GM12864 (cell line): Measurements from ENCODE around the gene CLECL1.
A peak's percentile ranks its signal among the peaks of the same experiment; 100 is the strongest.

Source experiments
- DNase-seq: peaks from one replicate; pipeline ENCODE4 v3.0.0-alpha.2; 2011; ENCODE audit warnings: low read depth
- H3K4me3 ChIP-seq: 2 replicates; pipeline ENCODE4 v1.5.1; 2011; ENCODE audit warnings: mild to moderate bottlenecking, low read depth, low read length, control low read depth
- TF ChIP-seq, protein P1 (sequence below): IDR thresholded peaks from 2 replicates; pipeline ENCODE4 v1.5.1; 2011; ENCODE audit warnings: low read depth, mild to moderate bottlenecking, moderate library complexity, low read length, control low read depth, inconsistent platforms; ENCODE audit errors: missing control alignments

The CLECL1 gene

DNA sequence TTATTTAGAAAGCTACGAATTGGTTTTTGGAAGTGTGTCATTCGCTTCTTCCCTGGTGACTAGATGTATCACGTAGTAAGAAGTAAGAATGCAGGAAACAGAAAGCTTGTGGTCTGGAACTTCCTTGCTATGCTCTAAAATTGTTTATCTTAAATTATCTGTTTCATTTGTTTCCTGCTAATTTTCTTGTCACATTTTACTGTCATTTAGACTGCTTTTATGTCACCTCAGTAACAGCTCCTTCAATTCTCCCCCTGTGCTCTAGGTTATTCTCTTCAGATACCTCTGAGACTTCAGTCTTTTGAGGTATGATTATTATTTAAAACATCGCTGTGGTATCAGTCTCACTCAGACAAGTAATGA lies 28.5 kb upstream of the CLECL1 start:
- no peak for DNase-seq
- H3K4me3 ChIP-seq: no peak overlapping the region; the same call in 1 of the 2 replicates

DNA sequence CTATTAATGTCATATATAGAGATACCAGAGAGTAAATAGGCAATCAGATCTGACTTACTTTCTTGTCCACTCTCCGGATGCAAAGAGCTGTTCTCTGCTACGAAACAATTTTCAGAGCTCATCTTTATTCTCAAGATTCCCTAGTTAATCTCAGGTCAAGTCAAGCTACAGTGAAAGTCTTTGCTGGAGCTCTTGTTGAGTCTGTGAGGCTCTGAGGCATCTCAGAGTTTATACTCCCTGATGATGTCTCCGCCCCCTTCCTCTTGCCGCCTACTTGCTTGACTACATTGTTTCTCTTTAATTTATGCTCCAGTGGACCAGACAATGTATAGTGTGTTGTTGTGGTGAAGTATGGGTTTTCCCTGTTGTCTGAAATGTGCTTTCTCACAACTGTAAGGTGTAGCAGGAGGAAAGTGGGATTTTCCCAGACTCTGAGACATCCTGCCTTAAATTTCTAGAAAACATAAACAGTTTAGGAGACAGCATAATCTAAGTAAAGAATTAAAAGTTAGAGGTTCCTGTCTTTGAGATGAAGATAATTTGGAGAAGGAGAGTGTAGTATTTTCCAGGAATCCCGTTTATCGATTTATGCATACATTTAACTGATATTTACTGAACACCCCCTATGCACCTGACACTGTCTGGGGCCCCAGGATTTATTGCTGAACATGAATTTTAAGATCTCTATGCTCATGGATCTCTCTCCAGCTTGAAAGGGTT lies 28.0 kb upstream of the CLECL1 start, which contains the start of gene CD69:
Gene CD69 (minus strand): TSS at position 203 of the 720 bp plus-strand sequence. CDS start 81 bp downstream, at position 122.
- TF ChIP-seq, protein P1, sequence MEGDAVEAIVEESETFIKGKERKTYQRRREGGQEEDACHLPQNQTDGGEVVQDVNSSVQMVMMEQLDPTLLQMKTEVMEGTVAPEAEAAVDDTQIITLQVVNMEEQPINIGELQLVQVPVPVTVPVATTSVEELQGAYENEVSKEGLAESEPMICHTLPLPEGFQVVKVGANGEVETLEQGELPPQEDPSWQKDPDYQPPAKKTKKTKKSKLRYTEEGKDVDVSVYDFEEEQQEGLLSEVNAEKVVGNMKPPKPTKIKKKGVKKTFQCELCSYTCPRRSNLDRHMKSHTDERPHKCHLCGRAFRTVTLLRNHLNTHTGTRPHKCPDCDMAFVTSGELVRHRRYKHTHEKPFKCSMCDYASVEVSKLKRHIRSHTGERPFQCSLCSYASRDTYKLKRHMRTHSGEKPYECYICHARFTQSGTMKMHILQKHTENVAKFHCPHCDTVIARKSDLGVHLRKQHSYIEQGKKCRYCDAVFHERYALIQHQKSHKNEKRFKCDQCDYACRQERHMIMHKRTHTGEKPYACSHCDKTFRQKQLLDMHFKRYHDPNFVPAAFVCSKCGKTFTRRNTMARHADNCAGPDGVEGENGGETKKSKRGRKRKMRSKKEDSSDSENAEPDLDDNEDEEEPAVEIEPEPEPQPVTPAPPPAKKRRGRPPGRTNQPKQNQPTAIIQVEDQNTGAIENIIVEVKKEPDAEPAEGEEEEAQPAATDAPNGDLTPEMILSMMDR: no peak
- peak within 1 kb of the TSS; percentile 61 for H3K4me3 ChIP-seq
- DNase-seq: peak; percentile 75

More for the DNA sequence above, 28.5 kb upstream of the CLECL1 start:
- TF ChIP-seq, protein P1: no peak

GRCh38 chr12:9760120-9760519 lies 27.2 kb upstream of the CLECL1 start:
- TF ChIP-seq, protein P1: no peak
- H3K4me3 ChIP-seq: peak overlapping the region; percentile 61
- DNase-seq: no peak

DNA sequence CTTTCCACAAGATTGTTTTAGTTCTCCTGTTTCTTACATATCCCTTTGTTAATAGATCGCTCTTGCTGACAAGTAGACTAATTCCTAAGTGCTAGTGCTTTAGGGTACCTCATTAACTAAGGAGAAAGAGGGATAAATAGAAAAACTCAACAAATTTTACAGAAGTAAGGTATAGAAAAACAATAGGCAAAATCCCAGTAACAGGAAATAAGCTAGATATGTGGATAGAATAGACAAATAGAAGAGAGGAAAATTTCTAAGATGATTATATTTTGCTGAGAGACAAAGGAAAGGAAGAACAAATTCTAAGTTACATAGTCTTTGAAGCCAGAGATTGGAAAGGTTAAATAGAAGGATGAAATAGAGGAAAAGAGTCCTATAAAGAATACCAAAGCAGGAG lies 26.8 kb upstream of the CLECL1 start:
- DNase-seq: no peak
- peak overlapping the region; percentile 61 for H3K4me3 ChIP-seq
- TF ChIP-seq, protein P1: no peak

- DNase-seq: no peak
- TF ChIP-seq, protein P1: no peak
- H3K4me3 ChIP-seq: peak overlapping the region; percentile 61
These were observed 25.2 kb upstream of the CLECL1 start for GRCh38 chr12:9758119-9758518.

GRCh38 chr12:9757433-9758025 lies 24.6 kb upstream of the CLECL1 start:
- no peak for DNase-seq
- peak overlapping the region; percentile 6; the same call in 1 of the 2 replicates for H3K4me3 ChIP-seq
- TF ChIP-seq, protein P1: no peak
